Fibroblast of lung (primary cell): ENCODE measurements around the gene SPON1. TPM values are rescaled to one million over a fixed set of nuclear protein-coding genes. Genes with fewer than 3 reads are reported as not detected.

Source experiments
- DNase-seq, 2 donors: peaks; one replicate each; pipeline versions ENCODE4 v3.0.0 to v3.0.0-alpha.2; 2010; ENCODE audit warnings: low read depth in 2 of 2
- H2AFZ ChIP-seq: 2 replicates; pipeline ENCODE4 v1.5.1; 2012; ENCODE audit warnings: low read length, control low read depth, inconsistent platforms
- H3K27ac ChIP-seq: 2 replicates; pipeline ENCODE4 v1.5.1; 2011; ENCODE audit warnings: low read length, control low read depth; ENCODE audit not compliant: insufficient read depth
- H3K27me3 ChIP-seq: 2 replicates; pipeline ENCODE4 v1.5.1; 2011; ENCODE audit warnings: mild to moderate bottlenecking, low read length; ENCODE audit not compliant: control insufficient read depth, insufficient read depth
- H3K36me3 ChIP-seq: 2 replicates; pipeline ENCODE4 v1.5.1; 2011; ENCODE audit warnings: low read length; ENCODE audit not compliant: control insufficient read depth, insufficient read depth
- H3K4me1 ChIP-seq: 2 replicates; pipeline ENCODE4 v1.5.1; 2011; ENCODE audit warnings: low read length; ENCODE audit not compliant: control insufficient read depth, insufficient read depth; ENCODE audit errors: extremely low read depth
- H3K4me2 ChIP-seq: 2 replicates; pipeline ENCODE4 v1.5.1; 2011; ENCODE audit warnings: low read length, control low read depth; ENCODE audit not compliant: insufficient read depth; ENCODE audit errors: extremely low read depth
- H3K4me3 ChIP-seq, 4 experiments: fragments of 200-600 bp in 1 of 4; sonication (generic) in 1 of 4; replicated peaks in 1 of 4; 2 replicates each; pipeline ENCODE4 v1.5.1; 2011 to 2016; ENCODE audit warnings: low read length in 4 of 4, low read depth in 3 of 4, mild to moderate bottlenecking in 3 of 4, control low read depth in 2 of 4, inconsistent platforms in 1 of 4, mixed read lengths in 1 of 4; ENCODE audit not compliant: insufficient read depth in 1 of 4; ENCODE audit errors: control extremely low read depth in 1 of 4
- H3K79me2 ChIP-seq: 2 replicates; pipeline ENCODE4 v1.5.1; 2012; ENCODE audit warnings: mild to moderate bottlenecking, low read length, inconsistent platforms; ENCODE audit not compliant: control insufficient read depth, insufficient read depth
- H3K9ac ChIP-seq: 2 replicates; pipeline ENCODE4 v1.5.1; 2011; ENCODE audit warnings: mild to moderate bottlenecking, low read length, control low read depth; ENCODE audit not compliant: insufficient read depth
- H3K9me3 ChIP-seq: 2 replicates; pipeline ENCODE4 v1.5.1; 2012; ENCODE audit warnings: low read depth, low read length; ENCODE audit not compliant: control insufficient read depth, insufficient read depth
- H4K20me1 ChIP-seq: 2 replicates; pipeline ENCODE4 v1.5.1; 2011; ENCODE audit warnings: low read length; ENCODE audit not compliant: control insufficient read depth, insufficient read depth; ENCODE audit errors: extremely low read depth
- CTCF ChIP-seq, 2 donors: IDR thresholded peaks in 1 of 2; conservative IDR thresholded peaks in 1 of 2; 1 replicate in 1 of 2; 2 replicates in 1 of 2; pipeline ENCODE4 v1.5.1; 2011 to 2012; ENCODE audit warnings: low read length in 2 of 2, control low read depth in 1 of 2, inconsistent platforms in 1 of 2, low read depth in 1 of 2, mild to moderate bottlenecking in 1 of 2
- EZH2 ChIP-seq: IDR thresholded peaks from 2 replicates; pipeline ENCODE4 v1.5.1; 2012; ENCODE audit warnings: low read length, control low read depth, mild to moderate bottlenecking; ENCODE audit errors: missing control alignments
- polyA plus RNA-seq, 2 donors: library from polyadenylated mRNA; depleted of rRNA in 1 of 2; stranded (reverse) in 1 of 2; unstranded in 1 of 2; fragments of >200 nt; gene quantifications; 2 replicates each; pipeline ENCODE4 v1.2.1, GENCODE V29; 2011 to 2012; ENCODE audit warnings: missing spikeins in 1 of 2
- total RNA-seq: library from RNA; depleted of rRNA; stranded (reverse); fragments of >200 nt; gene quantifications from 2 replicates; pipeline ENCODE4 v1.2.1, GENCODE V29; 2014

SPON1 gene
- total and polyA plus RNA-seq, 2 donors (not counting 1 experiment from before 2014, with no cell fraction given), result 0.45 to 3.5 TPM

GRCh38 chr11:14253840-14254239 is 291.3 kb downstream of the SPON1 start:
- Histone ChIP-seq H3K9me3 (no peaks in the 10 kb centered on the region), H3K27me3 (peaks cover 8% of the 10 kb centered on the region), H3K4me2 (no peak overlapping the region), H4K20me1 (no peaks in the 10 kb centered on the region), H2AFZ (no peak overlapping the region), H3K27ac (no peak overlapping the region), H3K79me2 (no peaks in the 10 kb centered on the region), H3K4me1 (peaks cover 7% of the 10 kb centered on the region), H3K36me3 (no peaks in the 10 kb centered on the region), H3K4me3 (no peak overlapping the region), H3K9ac (no peak overlapping the region)
- TF ChIP-seq CTCF (conservative IDR thresholded peaks at IDR 0.05 in 1 of 2, IDR thresholded peaks at IDR 0.05 in 1 of 2; ENCODE audit: low read depth in 1 of 2, low read length in 2 of 2) (no peak), EZH2 (no peak)
- DNase-seq, result peak in 1 of 2 donors; percentile 81

GRCh38 chr11:14254533-14255237 is 292.2 kb downstream of the SPON1 start:
- Histone ChIP-seq H3K4me3 (no peak overlapping the region), H3K79me2 (no peaks in the 10 kb centered on the region), H3K4me2 (no peak overlapping the region), H3K27ac (no peak overlapping the region), H3K4me1 (peaks cover 7% of the 10 kb centered on the region), H3K36me3 (no peaks in the 10 kb centered on the region), H3K27me3 (peaks cover 8% of the 10 kb centered on the region), H3K9me3 (no peaks in the 10 kb centered on the region), H2AFZ (no peak overlapping the region), H3K9ac (no peak overlapping the region), H4K20me1 (no peaks in the 10 kb centered on the region)
- no peak for DNase-seq
- TF ChIP-seq EZH2, result no peak
- no peak for TF ChIP-seq CTCF (conservative IDR thresholded peaks at IDR 0.05 in 1 of 2, IDR thresholded peaks at IDR 0.05 in 1 of 2; ENCODE audit: low read depth in 1 of 2, low read length in 2 of 2)

- Histone ChIP-seq H3K27ac (no peak overlapping the region), H3K9me3 (no peaks in the 10 kb centered on the region), H4K20me1 (no peaks in the 10 kb centered on the region), H3K36me3 (no peaks in the 10 kb centered on the region), H3K4me1 (peaks cover 7% of the 10 kb centered on the region), H3K4me3 (no peak overlapping the region), H3K9ac (no peak overlapping the region), H3K27me3 (peaks cover 8% of the 10 kb centered on the region), H3K4me2 (no peak overlapping the region), H2AFZ (no peak overlapping the region), H3K79me2 (no peaks in the 10 kb centered on the region)
- TF ChIP-seq EZH2, result no peak
- TF ChIP-seq CTCF (conservative IDR thresholded peaks at IDR 0.05 in 1 of 2, IDR thresholded peaks at IDR 0.05 in 1 of 2; ENCODE audit: low read depth in 1 of 2, low read length in 2 of 2), result no peak
- peak in 1 of 2 donors; percentile 27 for DNase-seq
Observed at GRCh38 chr11:14255238-14255534, 292.7 kb downstream of the SPON1 start.
